HepG2 (cell line): ENCODE measurements around the gene WDR91.
"Not testable (repeated sequence)": the region's sequence is repeated elsewhere in the genome, so short reads cannot be mapped to it uniquely, and the experiment has no call there.

Source experiments
- EED ChIP-seq: sonication (generic); formaldehyde crosslinking; IDR thresholded peaks from 2 replicates; pipeline ENCODE4 v1.5.0; 2020; ENCODE audit warnings: mild to moderate bottlenecking, missing genetic modification reagents
- TCF7 ChIP-seq: sonication (generic); IDR thresholded peaks from 2 replicates; pipeline ENCODE4 v1.6.1; 2016; ENCODE audit warnings: antibody characterized with exemption, low read depth
- ZNF510 ChIP-seq: sonication (generic); formaldehyde crosslinking; IDR thresholded peaks from 2 replicates; pipeline ENCODE4 v1.4.0; 2020; ENCODE audit warnings: low read depth, mild to moderate bottlenecking, missing genetic modification reagents
- ZNF562 ChIP-seq: sonication (generic); formaldehyde crosslinking; IDR thresholded peaks from 2 replicates; pipeline ENCODE4 v1.8.0; 2022; ENCODE audit warnings: missing genetic modification reagents, borderline replicate concordance
- TF ChIP-seq, protein P1 (sequence below): sonication (generic); formaldehyde crosslinking; IDR thresholded peaks from one replicate; pipeline ENCODE4 v1.5.1; 2020; ENCODE audit warnings: mild to moderate bottlenecking, missing genetic modification reagents; ENCODE audit errors: not compliant biosample characterization

DNA sequence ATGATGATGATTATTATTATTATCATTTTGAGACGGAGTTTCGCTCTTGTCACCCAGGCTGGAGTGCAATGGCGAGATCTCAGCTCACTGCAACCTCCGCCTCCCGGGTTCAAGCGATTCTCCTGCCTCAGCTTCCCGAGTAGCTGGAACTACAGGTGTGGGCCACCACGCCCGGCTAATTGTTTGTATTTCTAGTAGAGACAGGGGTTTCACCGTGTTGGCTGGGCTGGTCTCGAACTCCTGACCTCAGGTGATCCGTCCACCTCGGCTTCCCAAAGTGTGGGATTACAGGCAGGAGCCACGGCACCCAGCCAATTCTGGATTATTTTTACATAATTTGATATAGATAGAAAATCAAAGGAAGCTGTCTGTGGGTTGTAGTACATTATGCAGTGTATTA, 22.8 kb upstream of the WDR91 start:
- not testable (repeated sequence) for TF ChIP-seq EED (CRISPR knock-in tag); ZNF562 (CRISPR knock-in tag); ZNF510; TCF7
- TF ChIP-seq, protein P1, sequence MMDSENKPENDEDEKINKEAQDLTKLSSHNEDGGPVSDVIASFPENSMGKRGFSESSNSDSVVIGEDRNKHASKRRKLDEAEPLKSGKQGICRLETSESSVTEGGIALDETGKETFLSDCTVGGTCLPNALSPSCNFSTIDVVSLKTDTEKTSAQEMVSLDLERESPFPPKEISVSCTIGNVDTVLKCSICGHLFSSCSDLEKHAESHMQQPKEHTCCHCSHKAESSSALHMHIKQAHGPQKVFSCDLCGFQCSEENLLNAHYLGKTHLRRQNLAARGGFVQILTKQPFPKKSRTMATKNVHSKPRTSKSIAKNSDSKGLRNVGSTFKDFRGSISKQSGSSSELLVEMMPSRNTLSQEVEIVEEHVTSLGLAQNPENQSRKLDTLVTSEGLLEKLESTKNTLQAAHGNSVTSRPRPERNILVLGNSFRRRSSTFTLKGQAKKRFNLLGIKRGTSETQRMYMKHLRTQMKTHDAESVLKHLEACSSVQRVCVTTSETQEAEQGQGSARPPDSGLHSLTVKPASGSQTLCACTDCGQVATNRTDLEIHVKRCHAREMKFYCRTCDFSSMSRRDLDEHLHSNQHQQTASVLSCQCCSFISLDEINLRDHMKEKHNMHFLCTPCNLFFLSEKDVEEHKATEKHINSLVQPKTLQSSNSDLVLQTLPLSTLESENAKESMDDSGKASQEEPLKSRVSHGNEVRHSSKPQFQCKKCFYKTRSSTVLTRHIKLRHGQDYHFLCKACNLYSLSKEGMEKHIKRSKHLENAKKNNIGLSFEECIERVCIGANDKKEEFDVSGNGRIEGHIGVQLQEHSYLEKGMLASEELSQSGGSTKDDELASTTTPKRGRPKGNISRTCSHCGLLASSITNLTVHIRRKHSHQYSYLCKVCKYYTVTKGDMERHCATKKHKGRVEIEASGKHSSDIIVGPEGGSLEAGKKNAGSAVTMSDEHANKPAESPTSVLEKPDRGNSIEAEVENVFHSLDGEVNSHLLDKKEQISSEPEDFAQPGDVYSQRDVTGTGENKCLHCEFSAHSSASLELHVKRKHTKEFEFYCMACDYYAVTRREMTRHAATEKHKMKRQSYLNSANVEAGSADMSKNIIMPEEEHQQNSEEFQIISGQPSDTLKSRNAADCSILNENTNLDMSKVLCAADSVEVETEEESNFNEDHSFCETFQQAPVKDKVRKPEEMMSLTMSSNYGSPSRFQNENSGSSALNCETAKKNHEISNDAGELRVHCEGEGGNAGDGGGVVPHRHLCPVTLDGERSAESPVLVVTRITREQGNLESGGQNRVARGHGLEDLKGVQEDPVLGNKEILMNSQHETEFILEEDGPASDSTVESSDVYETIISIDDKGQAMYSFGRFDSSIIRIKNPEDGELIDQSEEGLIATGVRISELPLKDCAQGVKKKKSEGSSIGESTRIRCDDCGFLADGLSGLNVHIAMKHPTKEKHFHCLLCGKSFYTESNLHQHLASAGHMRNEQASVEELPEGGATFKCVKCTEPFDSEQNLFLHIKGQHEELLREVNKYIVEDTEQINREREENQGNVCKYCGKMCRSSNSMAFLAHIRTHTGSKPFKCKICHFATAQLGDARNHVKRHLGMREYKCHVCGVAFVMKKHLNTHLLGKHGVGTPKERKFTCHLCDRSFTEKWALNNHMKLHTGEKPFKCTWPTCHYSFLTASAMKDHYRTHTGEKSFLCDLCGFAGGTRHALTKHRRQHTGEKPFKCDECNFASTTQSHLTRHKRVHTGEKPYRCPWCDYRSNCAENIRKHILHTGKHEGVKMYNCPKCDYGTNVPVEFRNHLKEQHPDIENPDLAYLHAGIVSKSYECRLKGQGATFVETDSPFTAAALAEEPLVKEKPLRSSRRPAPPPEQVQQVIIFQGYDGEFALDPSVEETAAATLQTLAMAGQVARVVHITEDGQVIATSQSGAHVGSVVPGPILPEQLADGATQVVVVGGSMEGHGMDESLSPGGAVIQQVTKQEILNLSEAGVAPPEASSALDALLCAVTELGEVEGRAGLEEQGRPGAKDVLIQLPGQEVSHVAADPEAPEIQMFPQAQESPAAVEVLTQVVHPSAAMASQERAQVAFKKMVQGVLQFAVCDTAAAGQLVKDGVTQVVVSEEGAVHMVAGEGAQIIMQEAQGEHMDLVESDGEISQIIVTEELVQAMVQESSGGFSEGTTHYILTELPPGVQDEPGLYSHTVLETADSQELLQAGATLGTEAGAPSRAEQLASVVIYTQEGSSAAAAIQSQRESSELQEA (CRISPR knock-in tag) = not testable (repeated sequence)
